GM19463 (cell line): ENCODE measurements around the gene ITGA2.
"Not testable (repeated sequence)": the region's sequence is repeated elsewhere in the genome, so short reads cannot be mapped to it uniquely, and the experiment has no call there.

Experiments
- ATAC-seq: cut with Tn5 transposase; IDR thresholded peaks from one replicate; pipeline ENCODE4 v1.9.1; 2021; ENCODE audit warnings: mild to moderate bottlenecking, moderate library complexity; ENCODE audit not compliant: unreplicated experiment

The ITGA2 gene

DNA sequence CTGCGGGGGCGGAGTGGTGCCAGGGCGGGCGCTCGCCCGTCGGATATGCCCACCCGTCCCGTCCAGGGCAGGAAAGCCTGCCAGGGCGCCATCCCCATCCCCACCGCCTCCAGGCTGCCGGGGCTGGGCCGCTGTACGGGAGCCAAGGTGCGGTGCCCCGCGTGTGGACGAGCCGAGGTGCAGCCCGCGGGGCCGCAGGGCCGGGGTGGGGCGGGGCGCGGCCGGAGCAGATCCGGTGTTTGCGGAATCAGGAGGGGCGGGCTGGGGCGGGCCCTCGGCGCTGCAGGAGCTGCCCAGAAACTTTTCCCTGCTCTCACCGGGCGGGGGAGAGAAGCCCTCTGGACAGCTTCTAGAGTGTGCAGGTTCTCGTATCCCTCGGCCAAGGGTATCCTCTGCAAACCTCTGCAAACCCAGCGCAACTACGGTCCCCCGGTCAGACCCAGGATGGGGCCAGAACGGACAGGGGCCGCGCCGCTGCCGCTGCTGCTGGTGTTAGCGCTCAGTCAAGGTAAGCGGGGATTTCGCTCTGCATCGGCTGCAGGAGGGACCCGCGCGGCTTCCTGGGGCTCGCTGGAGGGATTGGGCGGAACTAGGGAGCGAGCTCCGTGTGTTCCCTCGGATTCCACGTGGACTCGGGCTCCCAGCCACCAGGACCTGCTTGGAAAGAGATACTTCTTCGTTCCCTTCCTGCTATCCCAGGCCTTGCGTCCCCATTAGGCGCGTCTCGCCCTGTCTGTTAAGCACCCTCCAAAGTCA lies at the start of gene ITGA2:
Gene ITGA2 (plus strand): TSS at position 328 of the 756 bp plus-strand sequence. CDS start 117 bp downstream, at position 445.
- ATAC-seq: peak; percentile 48

DNA sequence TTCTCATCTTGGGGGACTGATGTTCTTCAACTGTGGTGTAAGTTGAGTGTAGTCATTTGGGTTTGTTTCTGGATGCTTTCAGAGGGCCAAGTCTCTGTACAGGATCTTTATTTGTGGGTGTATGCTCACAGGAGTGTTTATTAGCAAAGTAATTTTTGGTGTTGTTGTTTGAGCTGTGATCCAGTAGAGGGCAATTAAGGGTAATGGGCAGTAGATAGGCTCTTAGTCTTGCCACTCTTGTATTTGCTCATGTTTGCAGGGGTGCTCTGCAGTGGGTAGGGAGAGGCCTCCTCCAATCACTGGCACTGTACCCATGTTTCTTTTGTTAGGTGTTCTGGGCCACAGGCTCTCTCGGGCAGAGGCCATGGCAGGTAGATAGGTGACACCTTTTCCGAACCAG lies 45.9 kb upstream of the ITGA2 start:
- no peak for ATAC-seq

DNA sequence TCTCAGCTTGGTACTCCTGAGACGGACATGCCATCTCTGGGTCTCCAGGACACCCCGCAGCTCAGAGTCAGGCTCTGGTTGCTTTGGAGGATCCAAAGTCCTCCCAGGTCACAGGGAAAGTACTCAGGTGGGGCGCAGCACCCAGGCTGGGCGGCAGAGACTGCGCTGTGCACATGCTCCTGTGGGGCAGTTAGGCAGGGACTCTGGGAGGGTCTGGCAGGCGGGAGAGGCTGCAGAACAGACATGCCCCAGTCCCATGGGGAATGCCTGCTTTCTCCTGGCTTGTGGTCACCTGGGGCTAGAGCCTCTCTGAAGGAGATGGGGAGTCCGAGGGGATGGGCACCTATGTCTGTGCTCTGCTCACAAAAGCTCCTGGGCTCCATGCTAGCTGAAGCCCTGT lies 45.3 kb upstream of the ITGA2 start:
- ATAC-seq: no peak

DNA sequence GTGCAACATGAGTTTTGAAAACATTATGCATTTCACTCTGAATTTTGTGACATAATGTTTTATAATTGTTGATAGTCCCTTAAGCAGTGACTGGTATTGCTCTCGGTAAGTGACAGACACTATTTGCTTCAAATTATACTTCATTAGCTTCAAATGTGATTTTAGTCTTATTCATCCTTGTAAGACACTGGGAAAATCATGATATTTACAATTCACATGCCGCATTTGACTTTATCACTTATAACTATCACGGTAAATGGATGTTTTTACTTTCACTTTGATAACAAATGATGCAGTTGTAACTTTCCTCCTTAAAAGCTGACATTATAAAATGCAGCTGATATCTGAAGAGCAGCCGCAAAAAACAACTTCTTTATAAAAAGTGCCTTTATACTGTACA lies 44.1 kb upstream of the ITGA2 start:
- no peak for ATAC-seq

DNA sequence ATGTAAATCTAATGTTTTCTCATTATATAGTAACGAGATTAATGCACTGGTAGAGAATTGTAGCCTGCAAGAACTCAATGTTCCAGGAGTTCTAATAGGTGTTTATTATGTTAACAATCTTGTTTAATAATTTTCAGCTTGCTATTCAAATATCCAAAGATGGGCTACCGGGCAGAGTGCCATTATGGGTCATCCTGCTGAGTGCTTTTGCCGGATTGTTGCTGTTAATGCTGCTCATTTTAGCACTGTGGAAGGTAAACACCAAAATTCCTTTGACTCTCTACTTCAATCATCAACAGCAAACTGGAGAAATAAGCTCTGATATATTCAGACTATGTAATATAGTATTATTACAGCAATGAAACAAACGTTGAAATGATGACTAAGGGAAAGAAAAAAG lies 41.9 kb upstream of the ITGA2 start:
- no peak for ATAC-seq

DNA sequence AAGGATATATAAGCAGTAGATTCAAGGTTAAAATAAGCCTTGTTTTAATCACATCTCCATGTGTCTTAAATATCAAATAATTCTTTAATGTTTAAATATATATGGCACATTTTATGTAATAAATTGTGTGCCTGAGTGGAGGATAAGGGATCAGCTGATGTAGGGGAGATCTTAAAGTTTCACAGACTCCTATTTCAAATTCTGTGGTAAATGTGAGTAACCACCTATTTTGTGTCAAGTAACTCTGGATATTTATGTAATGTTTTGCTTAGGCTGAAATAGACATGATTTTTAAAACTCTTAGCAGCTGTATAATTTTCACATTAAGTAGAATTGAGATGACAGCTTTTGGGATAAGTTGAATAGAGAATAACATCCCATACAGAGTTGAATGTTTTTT lies 41.3 kb upstream of the ITGA2 start:
- ATAC-seq: no peak

DNA sequence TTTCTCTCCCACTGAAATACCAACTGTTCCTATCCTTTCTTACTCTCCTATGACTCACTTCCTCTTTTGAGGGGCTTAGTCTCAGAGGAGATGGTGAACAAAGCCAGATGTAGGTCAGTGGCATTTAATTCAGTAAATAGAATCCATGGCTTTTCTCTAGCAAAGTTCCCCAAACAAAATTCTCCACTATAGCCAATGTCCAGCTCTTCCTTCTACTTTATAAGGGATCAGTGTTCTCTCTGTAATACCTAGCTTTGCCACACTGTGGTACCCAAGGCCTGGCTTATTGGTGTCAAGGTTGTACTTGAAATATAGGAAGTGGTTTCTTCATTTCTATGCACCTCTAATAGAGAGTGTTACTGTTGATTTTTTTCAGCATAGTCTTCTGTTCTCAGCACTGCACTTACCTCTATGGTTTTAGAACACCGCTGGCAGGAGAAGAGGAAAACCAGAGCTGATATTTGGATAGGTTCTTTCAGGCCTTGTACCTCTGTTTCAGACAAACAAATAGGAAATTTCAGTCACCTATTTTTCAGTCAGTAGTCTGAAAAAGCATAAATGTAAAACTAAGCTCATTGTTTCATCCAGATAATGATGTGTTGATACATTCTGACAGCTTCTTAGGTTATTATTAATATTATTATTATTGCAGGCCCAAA lies 40.6 kb upstream of the ITGA2 start:
- ATAC-seq: peak; percentile 95

DNA sequence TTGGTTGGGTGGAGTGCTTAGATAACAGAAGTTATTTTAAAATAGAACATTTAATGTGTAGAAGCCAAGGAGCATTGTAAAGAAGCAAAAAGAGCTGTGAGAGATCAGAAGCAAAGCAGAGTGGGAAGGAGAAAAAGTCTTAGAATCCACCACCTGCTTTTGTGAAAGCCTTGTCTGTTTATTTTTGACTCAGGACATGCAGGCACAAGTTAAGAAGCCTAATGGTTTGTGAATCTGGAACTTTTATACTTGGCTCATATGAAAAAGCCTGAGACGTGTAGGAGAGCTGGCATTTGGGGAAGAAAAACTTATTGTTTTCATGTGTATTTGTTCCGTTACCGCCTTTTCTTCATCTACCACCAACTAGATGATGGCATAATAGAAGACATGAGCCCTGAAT lies 38.5 kb upstream of the ITGA2 start:
- no peak for ATAC-seq

DNA sequence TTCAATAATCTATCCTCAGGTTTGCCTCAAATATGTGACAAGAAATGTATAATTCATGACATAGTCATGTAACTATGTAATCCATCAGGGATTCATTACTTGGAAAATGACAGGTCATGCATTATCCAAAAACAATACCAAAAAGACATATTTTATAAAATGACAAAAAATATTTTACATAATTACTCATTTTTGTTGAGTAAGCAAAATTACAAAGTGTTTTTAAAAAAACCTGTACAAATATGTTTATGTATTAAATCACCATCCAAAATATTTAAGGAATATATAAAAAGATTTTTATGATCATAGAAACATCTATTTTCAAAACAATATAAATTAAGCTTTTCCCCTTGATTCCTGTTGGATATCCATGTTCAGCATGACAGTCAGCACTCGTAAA lies 36.7 kb upstream of the ITGA2 start:
- ATAC-seq: no peak

DNA sequence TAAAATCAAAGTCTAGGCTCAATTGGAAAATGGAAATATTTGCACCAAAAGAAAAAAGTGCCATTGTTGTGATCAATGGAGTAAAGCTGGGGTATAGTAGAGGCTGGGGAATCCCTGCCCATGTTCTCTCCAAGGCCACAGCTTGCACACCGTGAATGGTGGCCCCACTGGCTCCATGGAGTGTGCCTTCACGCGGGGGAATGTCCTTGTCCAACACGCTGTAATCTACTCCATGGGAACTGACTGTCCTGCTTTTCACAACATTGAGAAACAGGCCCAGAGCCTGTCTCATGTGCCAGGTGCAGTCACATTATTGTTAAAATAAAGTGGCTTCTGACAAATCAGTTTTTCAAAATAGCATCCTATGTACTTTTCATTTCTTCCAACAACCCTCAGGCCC lies 33.1 kb upstream of the ITGA2 start:
- ATAC-seq: no peak

DNA sequence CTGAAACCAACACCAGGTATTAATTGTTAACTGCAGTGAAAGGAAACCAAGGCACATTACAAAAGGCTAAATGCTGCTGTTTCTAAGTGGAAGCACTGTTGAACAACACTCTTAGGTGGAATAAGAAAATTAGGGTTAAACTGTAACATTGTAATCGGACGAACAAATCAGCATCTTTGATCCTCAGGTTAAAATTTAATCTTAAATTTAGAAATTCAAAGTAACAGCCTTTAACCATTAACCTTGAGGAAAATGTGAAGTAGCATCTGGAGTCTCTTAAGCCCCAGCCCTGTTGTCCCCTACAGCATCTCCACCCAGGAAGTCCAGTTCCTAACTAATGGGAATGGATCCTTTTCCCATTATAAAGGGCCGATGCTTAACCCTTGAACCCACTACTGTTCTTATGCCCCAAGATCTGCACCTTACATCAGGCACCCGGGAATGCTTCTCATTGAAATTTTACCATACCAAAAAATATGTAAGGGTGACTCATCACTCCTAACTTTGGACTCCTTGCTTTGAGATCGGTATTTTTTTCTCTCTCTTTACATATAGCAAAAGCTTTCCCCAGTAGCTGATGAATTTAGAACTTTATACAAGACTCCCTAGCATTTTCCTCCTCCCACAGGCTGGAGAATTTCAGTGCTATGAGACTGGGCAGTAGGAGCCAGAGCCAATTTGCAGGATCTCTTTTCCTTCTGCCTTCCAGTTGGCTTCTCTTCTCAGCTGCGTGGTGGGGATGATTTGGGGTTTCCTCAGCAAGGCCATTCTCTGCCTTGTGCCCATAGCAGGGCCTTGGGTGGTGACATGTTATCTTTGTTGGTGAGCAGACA lies 32.0 kb upstream of the ITGA2 start:
- peak; percentile 86 for ATAC-seq

DNA sequence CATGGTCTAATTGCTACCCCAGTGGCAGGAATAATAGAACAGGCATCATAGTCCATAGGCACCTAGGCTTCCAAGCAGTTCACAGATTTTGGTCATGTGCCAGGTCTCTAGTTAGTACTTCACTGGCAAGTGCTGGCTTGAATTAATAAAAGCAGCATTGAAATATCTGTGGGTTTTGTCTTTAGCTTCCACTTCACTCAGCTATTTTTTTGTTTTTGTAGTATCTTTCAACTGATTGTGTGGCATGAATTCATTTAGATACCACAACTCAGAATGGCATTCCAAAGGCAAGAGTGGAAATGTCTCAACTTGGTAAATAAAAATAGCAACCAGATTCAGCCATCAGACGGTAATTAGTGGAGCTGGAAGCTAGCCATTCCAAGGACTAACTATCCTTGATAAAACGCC lies 27.9 kb upstream of the ITGA2 start:
- no peak for ATAC-seq

DNA sequence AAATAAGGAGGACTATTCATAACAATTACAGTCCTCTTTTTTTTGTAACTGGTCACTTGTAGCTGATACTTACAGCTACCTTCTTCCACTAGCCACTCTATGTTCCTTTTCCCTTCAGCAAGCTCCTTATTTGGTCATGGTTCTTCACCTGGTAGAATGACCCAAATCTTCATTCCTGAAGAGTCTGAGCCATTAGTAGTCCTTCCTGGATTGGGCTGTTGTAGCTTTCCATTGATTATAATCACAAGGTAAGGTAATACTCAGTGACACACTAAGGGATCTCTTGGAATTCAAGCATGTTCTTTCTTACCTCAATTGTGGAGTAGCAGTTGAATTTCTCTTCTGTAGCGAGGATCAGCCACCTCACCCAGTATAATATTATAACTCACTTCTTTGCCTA lies 25.5 kb upstream of the ITGA2 start:
- no peak for ATAC-seq

DNA sequence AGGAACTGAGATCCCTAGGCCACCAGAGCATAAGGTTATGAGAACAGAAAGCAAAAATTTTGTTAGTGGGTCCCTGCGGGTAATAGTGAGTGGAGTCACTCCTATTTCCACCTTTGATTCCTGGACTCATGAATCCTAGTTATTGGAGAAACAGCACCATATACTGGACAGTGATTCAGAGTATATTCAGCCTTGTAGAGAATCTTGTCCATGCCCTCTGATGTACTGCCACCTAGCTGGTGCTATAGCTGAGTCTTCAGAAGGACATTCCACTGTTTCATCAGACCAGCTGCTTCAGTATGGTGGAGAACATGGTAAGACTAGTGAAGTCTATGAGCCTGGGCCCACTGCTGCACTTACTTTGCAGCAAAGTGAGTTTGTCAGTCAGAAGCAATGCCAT lies 25.0 kb upstream of the ITGA2 start:
- ATAC-seq: no peak

DNA sequence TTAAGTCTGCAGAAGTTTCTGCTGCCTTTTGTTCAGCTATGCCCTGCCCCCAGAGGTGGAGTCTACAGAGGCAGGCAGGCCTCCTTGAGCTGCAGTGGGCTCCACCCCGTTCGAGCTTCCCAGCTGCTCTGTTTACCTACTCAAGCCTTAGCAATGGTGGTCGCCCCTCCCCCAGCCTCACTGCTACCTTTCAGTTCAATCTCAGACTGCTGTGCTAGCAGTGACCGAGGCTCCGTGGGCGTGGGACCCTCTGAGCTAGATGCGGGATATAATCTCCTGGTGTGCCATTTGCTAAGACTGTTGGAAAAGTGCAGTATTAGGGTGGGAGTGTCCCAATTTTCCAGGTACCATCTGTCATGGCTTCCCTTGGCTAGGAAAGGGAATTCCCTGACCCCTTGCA lies 13.0 kb upstream of the ITGA2 start:
- ATAC-seq: not testable (repeated sequence)

DNA sequence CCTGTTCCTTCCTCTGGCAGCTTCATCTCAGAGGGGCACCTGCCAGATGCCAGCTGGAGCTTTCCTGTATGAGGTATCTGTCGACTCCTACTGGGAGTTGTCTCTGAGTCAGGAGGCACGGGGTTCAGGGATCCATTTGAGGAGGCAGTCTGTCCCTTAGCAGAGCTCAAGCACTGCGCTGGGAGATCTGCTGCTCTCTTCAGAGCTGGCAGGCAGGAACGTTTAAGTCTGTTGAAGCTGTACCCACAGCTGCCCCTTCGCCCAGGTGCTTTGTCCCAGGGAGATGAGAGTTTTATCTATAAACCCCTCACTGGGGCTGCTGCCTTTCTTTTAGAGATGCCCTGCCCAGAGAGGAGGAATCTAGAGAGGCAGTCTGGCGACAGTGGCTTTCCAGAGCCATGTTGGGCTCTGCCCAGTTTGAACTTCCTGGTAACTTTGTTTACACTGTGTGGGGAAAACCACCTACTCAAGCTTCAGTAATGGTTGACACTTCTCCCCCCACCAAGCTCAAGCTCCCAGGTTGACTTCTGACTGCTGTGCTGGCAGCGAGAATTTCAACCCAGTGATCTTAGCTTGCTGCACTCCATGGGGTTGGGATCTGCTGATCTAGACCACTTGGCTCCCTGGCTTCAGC lies 11.8 kb upstream of the ITGA2 start:
- no peak for ATAC-seq

DNA sequence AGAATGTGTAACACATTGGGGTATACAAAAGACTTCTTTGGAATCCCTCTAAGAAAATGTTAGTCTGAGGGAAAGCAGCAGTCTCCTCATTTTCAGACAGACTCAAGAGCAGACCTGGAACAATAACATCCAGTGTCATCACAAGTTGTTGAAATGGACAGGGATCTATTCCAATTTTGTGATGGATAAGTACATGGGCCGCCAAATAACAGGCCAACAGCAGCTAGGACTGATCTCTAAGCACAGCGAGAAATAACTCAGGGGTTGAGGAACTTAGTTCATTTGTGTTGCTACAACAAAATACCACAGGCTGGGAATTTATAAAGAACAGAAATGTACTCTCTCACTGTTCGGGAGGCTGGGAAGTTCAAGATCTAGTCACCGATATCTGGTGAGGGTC lies 7.6 kb upstream of the ITGA2 start:
- no peak for ATAC-seq

DNA sequence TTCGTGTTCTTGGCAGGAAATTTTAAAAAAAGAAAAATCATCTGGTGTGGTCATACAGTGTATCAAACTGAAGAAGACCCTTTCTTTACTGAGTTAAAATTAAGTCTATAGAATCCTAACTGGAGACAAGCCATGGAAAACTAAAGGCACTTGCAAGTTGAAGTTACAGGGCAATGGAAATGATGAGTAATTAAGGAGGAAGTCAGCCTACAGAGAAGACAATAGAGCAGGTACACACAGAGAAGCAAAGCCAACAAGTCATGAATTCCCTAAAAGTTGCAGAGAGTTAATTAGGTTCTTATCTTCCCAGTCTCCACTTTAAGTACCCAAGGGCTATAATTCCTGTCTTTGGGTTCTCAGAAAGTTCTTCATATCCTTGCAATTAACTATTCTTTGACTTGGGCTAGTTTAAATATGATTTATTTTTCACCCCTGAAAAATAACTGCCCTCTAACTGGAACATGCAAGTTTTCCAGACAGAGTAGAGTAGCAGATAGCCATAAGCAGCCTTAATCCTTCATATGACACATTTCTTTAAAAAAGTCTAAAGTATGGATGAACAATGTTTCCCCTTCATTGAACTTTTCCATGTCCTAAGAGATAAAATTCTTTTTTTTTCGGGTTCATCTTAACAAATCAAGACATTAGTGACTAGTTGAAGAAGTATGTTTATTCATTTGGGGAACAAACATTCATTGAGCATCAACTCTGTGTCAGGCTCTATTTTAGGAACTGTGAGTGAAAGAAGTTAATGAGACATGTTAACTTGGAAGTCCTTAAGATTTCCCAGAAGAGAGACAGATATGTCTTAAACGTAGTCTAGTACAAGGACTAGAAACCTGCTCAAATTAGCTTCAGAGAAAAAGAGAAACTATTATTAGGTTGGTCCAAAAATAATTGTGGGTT lies 5.2 kb upstream of the ITGA2 start:
- ATAC-seq: no peak

DNA sequence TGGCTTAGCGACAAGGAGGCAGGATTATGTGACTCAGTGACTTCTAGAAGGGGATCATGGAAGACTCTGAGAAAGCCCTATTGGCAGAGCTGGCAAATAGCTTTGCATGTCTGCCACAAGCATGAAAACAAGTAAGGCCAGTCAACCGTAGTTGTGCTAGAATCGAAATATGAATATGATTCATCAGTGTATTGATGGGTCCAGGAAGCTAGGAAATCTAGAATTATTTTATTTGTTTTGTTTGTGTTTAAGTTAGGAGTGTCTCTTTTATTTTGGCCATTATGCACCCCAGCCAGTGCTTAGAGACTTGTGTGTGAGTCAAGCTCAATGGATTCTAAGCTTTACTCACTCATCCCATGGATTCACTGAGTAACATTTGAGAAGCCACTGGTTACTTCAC lies 3.8 kb upstream of the ITGA2 start:
- ATAC-seq: peak; percentile 35

DNA sequence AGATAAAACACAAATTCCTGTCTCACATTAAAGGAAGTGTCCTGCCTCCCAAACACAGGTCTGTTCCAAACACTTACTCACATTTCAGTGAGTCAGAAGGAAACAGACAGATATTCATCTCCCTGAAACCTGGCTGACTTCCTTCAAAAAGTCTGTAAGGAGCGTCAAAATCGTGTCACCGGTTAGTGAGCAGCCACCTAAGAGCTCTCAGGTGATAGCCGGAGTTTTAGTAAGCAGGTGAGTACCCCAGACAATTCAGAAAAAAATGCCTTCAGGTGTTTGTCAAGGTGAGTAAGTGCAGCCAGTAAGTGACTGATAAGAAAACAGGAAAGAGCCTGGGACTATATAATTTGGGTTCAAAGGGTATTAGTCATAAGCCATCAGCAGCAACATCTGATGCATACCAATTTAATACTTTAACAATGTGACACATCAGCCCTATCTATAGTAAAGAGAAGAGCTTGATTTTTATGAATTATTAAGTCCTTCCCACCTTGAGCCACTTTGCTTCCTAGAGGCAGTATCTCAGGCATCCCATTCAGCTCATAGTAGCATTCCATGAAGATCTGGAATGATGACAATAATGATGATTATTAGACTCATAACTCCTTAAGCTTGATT lies 1.3 kb upstream of the ITGA2 start:
- ATAC-seq: no peak
